HG03175 (cell line): ENCODE measurements around the gene HSDL2.
A peak's percentile ranks its signal among the peaks of the same experiment; 100 is the strongest.

Experiments used
- ATAC-seq: cut with Tn5 transposase; IDR thresholded peaks from one replicate; pipeline ENCODE4 v1.9.1; 2021; ENCODE audit warnings: mild to moderate bottlenecking, moderate library complexity; ENCODE audit not compliant: unreplicated experiment

HSDL2 gene

GRCh38 chr9:112380102-112380824 is at the start of gene HSDL2:
Gene HSDL2 (plus strand): TSS chr9:112380108. CDS start chr9:112380164, 56 bp downstream.
- ATAC-seq = peak; percentile 24

GRCh38 chr9:112331674-112331952 is 48.3 kb upstream of the HSDL2 start:
- ATAC-seq = no peak

GRCh38 chr9:112332214-112332613 is 47.7 kb upstream of the HSDL2 start:
- ATAC-seq = no peak

DNA sequence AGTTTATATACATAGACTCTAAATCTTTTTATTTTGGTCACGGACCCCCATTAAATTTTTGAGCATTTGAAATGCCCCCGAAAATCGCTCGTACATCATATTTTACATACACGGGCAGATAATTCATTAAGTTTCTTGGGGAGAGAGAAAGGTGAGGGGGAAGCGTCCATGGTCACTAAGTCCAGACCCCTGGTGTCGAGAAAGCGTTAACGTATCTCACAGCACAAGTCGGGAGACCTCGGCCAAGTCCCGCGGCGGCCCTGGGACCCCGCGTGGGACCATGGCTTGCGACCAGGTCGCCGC is 47.3 kb upstream of the HSDL2 start:
- ATAC-seq = no peak

GRCh38 chr9:112332977-112333638 is 46.8 kb upstream of the HSDL2 start, which contains the start of gene PTBP3:
Gene PTBP3 (minus strand): TSS chr9:112333619. CDS start chr9:112297865, 35,754 bp downstream.
- peak; percentile 55 for ATAC-seq

- peak; percentile 78 for ATAC-seq
Measured at GRCh38 chr9:112333639-112334431, 46.1 kb upstream of the HSDL2 start.

DNA sequence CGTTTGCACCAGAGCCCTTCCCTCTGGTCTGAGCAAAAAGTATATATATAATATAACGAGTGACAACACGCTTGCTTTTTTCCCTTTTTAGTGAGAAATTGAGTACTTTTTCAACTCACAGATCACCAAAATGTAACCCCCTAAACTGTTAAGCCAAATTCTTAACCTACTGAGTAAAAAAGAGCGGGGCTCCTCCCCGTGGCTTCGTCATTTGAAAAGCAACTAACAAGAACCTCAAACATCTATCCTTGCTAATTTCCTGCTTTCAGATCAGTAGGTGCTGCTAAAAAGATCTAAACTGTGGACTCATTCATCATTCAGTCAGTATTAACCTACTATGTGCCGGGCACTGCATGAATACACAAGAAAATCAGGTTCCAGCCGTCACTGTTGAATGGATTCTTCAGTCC is 45.5 kb upstream of the HSDL2 start:
- no peak for ATAC-seq

- no peak for ATAC-seq
Measured at GRCh38 chr9:112337547-112337946, 42.4 kb upstream of the HSDL2 start.

GRCh38 chr9:112338561-112338960 is 41.3 kb upstream of the HSDL2 start:
- no peak for ATAC-seq

GRCh38 chr9:112339886-112340285 is 40.0 kb upstream of the HSDL2 start:
- no peak for ATAC-seq

- ATAC-seq = no peak
Measured at GRCh38 chr9:112341730-112342129, 38.2 kb upstream of the HSDL2 start.

DNA sequence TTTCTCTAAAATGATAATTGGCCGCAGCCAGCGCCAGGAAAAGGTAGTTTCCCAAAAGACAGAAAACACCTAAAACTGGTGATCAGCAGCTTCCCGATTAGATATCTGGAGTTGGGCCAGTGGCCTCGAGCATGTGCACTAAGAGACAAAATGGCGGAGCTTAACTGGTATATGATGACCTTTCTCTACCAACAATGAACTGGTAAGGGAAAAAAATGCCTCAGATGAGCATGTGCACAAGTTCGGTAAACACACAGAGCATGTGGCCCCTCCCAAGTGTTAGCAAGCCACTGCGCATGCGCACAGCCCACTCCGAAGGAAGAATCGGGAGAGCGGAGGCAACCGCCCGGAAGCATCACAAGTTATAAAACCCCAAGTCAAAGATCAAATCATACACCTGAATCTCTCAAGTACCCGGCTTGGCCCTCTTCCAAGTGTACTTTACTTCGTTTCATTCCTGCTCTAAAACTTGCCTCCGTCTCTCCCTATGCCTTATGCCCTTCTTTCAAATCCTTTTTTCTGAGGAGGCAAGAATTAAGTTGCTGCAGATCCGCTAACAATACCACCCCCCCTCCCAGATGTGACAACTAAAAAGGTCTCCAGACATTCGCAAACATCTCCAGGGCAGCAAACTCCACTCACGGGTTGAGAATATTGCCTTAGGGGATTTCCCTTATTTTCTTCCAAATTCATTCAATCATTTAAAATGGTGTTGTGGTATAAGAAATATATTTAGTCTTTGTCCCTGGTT is 31.5 kb upstream of the HSDL2 start:
- ATAC-seq = no peak

DNA sequence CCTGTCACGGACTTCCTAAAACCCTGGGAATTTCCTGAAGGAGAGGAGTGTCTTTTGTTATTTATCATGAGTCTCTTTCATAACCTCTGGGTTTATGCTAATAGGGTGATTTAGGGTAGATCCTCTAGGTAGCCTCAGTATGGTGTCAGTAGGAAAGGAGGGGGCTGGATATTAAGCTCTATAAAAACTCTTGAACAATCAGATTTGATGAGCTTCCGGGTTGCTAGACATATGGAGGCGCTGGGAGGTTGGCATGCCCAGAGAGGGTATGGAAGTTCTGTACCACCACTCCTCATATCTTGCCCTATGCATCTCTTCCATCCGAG is 30.9 kb upstream of the HSDL2 start:
- no peak for ATAC-seq

- ATAC-seq = no peak
Measured at GRCh38 chr9:112351184-112351583, 28.7 kb upstream of the HSDL2 start.

- ATAC-seq = no peak
Measured at GRCh38 chr9:112352209-112352608, 27.7 kb upstream of the HSDL2 start.

GRCh38 chr9:112354081-112354743 is 25.7 kb upstream of the HSDL2 start:
- ATAC-seq = no peak

DNA sequence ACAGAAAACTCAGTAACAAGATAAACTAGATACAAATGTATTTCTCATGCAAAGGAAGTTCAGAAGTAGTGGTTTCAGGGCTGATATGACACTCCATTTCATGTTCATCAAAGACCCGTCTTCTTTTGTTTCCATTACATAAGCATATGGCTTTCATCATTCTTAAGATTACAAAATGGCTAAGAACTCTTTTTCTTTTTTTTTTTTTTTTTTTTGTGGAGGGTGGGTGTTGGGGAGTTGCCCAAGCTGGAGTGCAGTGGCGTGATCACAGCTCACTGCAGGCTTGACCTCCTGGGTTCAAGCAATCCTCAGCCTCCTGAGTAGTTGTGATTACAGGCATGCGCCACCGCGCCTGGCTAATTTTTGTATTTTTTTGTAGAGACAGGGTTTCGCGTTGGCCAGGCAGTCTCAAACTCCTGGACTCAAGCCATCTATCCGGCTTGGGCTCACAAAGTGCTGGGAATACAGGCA is 24.4 kb upstream of the HSDL2 start:
- ATAC-seq = no peak

GRCh38 chr9:112360047-112360804 is 19.7 kb upstream of the HSDL2 start:
- no peak for ATAC-seq

DNA sequence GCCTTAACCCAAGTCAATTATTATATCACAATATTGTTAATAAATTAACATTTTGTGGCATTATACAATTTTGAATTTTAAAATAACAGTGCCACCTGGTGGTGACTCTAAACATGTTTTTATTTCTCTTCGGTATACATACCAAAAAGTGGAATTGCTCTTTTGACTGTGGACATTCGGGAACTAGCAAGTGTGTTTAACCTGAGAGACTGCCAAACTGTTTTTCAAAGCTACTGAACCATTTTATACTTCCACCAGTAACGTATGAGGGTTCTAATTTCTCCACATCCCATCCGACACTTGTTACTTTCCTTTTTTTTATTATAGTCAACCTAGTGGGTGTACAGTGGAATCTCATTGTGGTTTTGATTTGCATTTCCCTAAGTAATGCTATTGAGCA is 18.3 kb upstream of the HSDL2 start:
- ATAC-seq = peak; percentile 49

DNA sequence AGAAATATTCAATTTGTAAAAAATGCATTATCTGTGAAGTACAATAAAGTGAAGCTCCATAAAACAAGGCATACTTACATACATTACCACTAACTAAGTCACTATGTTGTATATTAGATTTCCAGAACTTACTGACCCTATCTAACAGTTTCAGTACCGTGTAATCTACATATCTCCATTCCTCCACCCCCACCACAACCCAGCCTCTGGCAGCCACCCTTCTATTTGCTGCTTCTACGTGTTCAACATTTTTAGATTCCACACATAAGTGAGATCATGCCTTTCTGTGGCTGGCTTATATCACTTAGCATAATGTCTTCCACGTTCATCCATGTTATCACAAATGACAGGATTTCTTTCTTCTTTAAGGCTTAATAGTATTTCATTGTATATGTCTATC is 15.1 kb upstream of the HSDL2 start:
- ATAC-seq = no peak
